CD4-positive, alpha-beta T cell treated with Interleukin-2 at 100 ng/mL for 4 hours (primary cell): Measurements from ENCODE around the gene IFNLR1.

Source experiments
- DNase-seq: peaks from one replicate; pipeline ENCODE4 v3.0.0-alpha.2; 2020; ENCODE audit warnings: low spot score

Gene IFNLR1

GRCh38 chr1:24175033-24175755 is 11.9 kb downstream of the IFNLR1 start:
- DNase-seq, result no peak

- no peak for DNase-seq
These were observed 13.2 kb downstream of the IFNLR1 start for GRCh38 chr1:24173638-24174575.

- DNase-seq, result no peak
These were observed 14.5 kb downstream of the IFNLR1 start for GRCh38 chr1:24172598-24172997.

- no peak for DNase-seq
These were observed 17.8 kb downstream of the IFNLR1 start for GRCh38 chr1:24169286-24169685.

- no peak for DNase-seq
These were observed 18.8 kb downstream of the IFNLR1 start for GRCh38 chr1:24168245-24168644.

GRCh38 chr1:24167008-24167407 is 20.1 kb downstream of the IFNLR1 start:
- DNase-seq, result no peak

- no peak for DNase-seq
These were observed 21.6 kb downstream of the IFNLR1 start for GRCh38 chr1:24165500-24165899.

- DNase-seq, result no peak
These were observed 23.1 kb downstream of the IFNLR1 start for GRCh38 chr1:24164004-24164403.

GRCh38 chr1:24162201-24162600 is 24.9 kb downstream of the IFNLR1 start:
- DNase-seq, result no peak

- no peak for DNase-seq
These were observed 25.8 kb downstream of the IFNLR1 start for GRCh38 chr1:24161270-24161669.

- DNase-seq, result no peak
These were observed 27.7 kb downstream of the IFNLR1 start for GRCh38 chr1:24159366-24159765.

GRCh38 chr1:24157918-24158481 is 29.1 kb downstream of the IFNLR1 start:
- DNase-seq, result no peak

GRCh38 chr1:24156542-24157260 is 30.4 kb downstream of the IFNLR1 start:
- no peak for DNase-seq

GRCh38 chr1:24155011-24155782 is 31.9 kb downstream of the IFNLR1 start:
- DNase-seq, result no peak

- no peak for DNase-seq
These were observed 32.9 kb downstream of the IFNLR1 start for GRCh38 chr1:24154215-24154614.

GRCh38 chr1:24152631-24153494 is 34.2 kb downstream of the IFNLR1 start:
- no peak for DNase-seq

- DNase-seq, result no peak
These were observed 35.9 kb downstream of the IFNLR1 start for GRCh38 chr1:24151175-24151533.

- peak; percentile 86 for DNase-seq
These were observed 36.6 kb downstream of the IFNLR1 start for GRCh38 chr1:24150234-24151174.

GRCh38 chr1:24149866-24150233 is 37.2 kb downstream of the IFNLR1 start:
- DNase-seq, result peak; percentile 63
